Measurements from ENCODE around the gene ANKAR.
"Not testable (repeated sequence)": the region's sequence is repeated elsewhere in the genome, so short reads cannot be mapped to it uniquely, and the experiment has no call there.

The ANKAR gene

GRCh38 chr2:189659734-189660133 is 14.7 kb upstream of the ANKAR start:
- DNase-seq (ENCODE audit: low read depth in 2 of 3, low spot score in 1 of 3): no peak

- no peak for DNase-seq (ENCODE audit: low read depth in 2 of 3, low spot score in 1 of 3)
Measured at GRCh38 chr2:189660803-189661147, 13.7 kb upstream of the ANKAR start.

- peak; percentile 90 to 98 (median 96) for DNase-seq (ENCODE audit: low read depth in 2 of 3, low spot score in 1 of 3)
Measured at GRCh38 chr2:189661148-189661956, 13.1 kb upstream of the ANKAR start, which contains the start of gene ASNSD1. Gene ASNSD1 (plus strand): TSS chr2:189661459. CDS start chr2:189666133, 4,674 bp downstream.

- DNase-seq (ENCODE audit: low read depth in 2 of 3, low spot score in 1 of 3): no peak
Measured at GRCh38 chr2:189661957-189662321, 12.5 kb upstream of the ANKAR start.

GRCh38 chr2:189662669-189663226 is 11.7 kb upstream of the ANKAR start:
- DNase-seq (ENCODE audit: low read depth in 2 of 3, low spot score in 1 of 3): no peak

- not testable (repeated sequence) for DNase-seq (ENCODE audit: low read depth in 2 of 3, low spot score in 1 of 3)
Measured at GRCh38 chr2:189663319-189663718, 11.2 kb upstream of the ANKAR start.

- no peak for DNase-seq (ENCODE audit: low read depth in 2 of 3, low spot score in 1 of 3)
Measured at GRCh38 chr2:189669913-189670312, 4.6 kb upstream of the ANKAR start.

GRCh38 chr2:189673661-189674373 is 653 bp upstream of the ANKAR start:
- no peak for DNase-seq (ENCODE audit: low read depth in 2 of 3, low spot score in 1 of 3)

GRCh38 chr2:189676471-189676870 is 2.0 kb downstream of the ANKAR start:
- no peak for DNase-seq (ENCODE audit: low read depth in 2 of 3, low spot score in 1 of 3)

GRCh38 chr2:189679226-189679625 is 4.8 kb downstream of the ANKAR start:
- no peak for DNase-seq (ENCODE audit: low read depth in 2 of 3, low spot score in 1 of 3)

GRCh38 chr2:189681203-189681602 is 6.7 kb downstream of the ANKAR start:
- no peak for DNase-seq (ENCODE audit: low read depth in 2 of 3, low spot score in 1 of 3)

- DNase-seq (ENCODE audit: low read depth in 2 of 3, low spot score in 1 of 3): no peak
Measured at GRCh38 chr2:189681903-189682302, 7.4 kb downstream of the ANKAR start.

- DNase-seq (ENCODE audit: low read depth in 2 of 3, low spot score in 1 of 3): no peak
Measured at GRCh38 chr2:189683348-189683747, 8.9 kb downstream of the ANKAR start.

GRCh38 chr2:189684811-189685210 is 10.3 kb downstream of the ANKAR start:
- no peak for DNase-seq (ENCODE audit: low read depth in 2 of 3, low spot score in 1 of 3)

GRCh38 chr2:189685540-189686229 is 11.2 kb downstream of the ANKAR start:
- DNase-seq (ENCODE audit: low read depth in 2 of 3, low spot score in 1 of 3): no peak

- not testable (repeated sequence) for DNase-seq (ENCODE audit: low read depth in 2 of 3, low spot score in 1 of 3)
Measured at GRCh38 chr2:189687796-189688195, 13.3 kb downstream of the ANKAR start.

- DNase-seq (ENCODE audit: low read depth in 2 of 3, low spot score in 1 of 3): no peak
Measured at GRCh38 chr2:189696223-189696622, 21.8 kb downstream of the ANKAR start.

GRCh38 chr2:189698020-189698887 is 23.8 kb downstream of the ANKAR start:
- DNase-seq (ENCODE audit: low read depth in 2 of 3, low spot score in 1 of 3): peak in 1 of 3 donors; percentile 41

GRCh38 chr2:189700681-189701080 is 26.2 kb downstream of the ANKAR start:
- no peak for DNase-seq (ENCODE audit: low read depth in 2 of 3, low spot score in 1 of 3)

- no peak for DNase-seq (ENCODE audit: low read depth in 2 of 3, low spot score in 1 of 3)
Measured at GRCh38 chr2:189702071-189702470, 27.6 kb downstream of the ANKAR start.
